Body of pancreas (tissue), 4 donors: Measurements from ENCODE around the gene UTRN. TPM values are rescaled to one million over a fixed set of nuclear protein-coding genes. Genes with fewer than 3 reads are reported as not detected.

ENCODE experiments used
- ATAC-seq: fragments of 150-250 bp; one replicate; pipeline ENCODE4 v1.9.1; 2016
- DNase-seq, 4 donors: peaks; one replicate each; pipeline ENCODE4 v3.0.0-alpha.2; 2019
- H3K27ac ChIP-seq, 4 donors: fragments of 200-600 bp; sonication (generic); 1 replicate in 3 of 4; 2 replicates in 1 of 4; pipeline versions ENCODE4 v1.5.1 to v1.6.1; 2016 to 2019; ENCODE audit warnings: mild to moderate bottlenecking in 1 of 4, mixed read lengths in 1 of 4, moderate library complexity in 1 of 4
- H3K27me3 ChIP-seq, 2 donors: fragments of 200-600 bp; sonication (generic); one replicate each; pipeline ENCODE4 v1.6.0; 2016; ENCODE audit warnings: mild to moderate bottlenecking in 1 of 2
- H3K36me3 ChIP-seq, 2 donors: fragments of 200-600 bp; sonication (generic); replicated peaks in 1 of 2; 2 replicates each; pipeline ENCODE4 v1.5.1; 2016; ENCODE audit warnings: low read depth in 2 of 2; ENCODE audit not compliant: insufficient read depth in 1 of 2
- H3K4me1 ChIP-seq: fragments of 200-600 bp; sonication (generic); one replicate; pipeline ENCODE4 v1.6.0; 2016
- H3K4me3 ChIP-seq, 2 donors: fragments of 200-600 bp; sonication (generic); 1 replicate in 1 of 2; 2 replicates in 1 of 2; pipeline ENCODE4 v1.5.1; 2016 to 2019
- H3K9me3 ChIP-seq, 3 donors: fragments of 200-600 bp; sonication (generic); 1 replicate in 2 of 3; 2 replicates in 1 of 3; pipeline ENCODE4 v1.5.1; 2016
- CTCF ChIP-seq, 7 experiments: fragments of 450-650 bp in 4 of 7; fragments of 200-600 bp in 3 of 7; sonication (generic) in 3 of 7; IDR thresholded peaks; one replicate each; pipeline ENCODE4 v1.5.1; 2016 to 2019; ENCODE audit warnings: antibody characterized with exemption in 7 of 7
- POLR2A ChIP-seq, 3 donors: fragments of 450-650 bp; IDR thresholded peaks; one replicate each; pipeline ENCODE4 v1.6.1; 2016; ENCODE audit warnings: antibody characterized with exemption in 3 of 3, mild to moderate bottlenecking in 2 of 3
- WGBS, 2 donors: methylation state at CpG; one replicate each; pipeline ENCODE4 v1.1.5; 2017; 5-methylcytosine and 5-hydroxymethylcytosine counted together
- intact Hi-C: fragments of 100-400 bp; cut with DNase I; formaldehyde crosslinking; loops from one replicate; pipeline ENCODE4 v1.15.1; 2023
- total RNA-seq, 2 donors: library from RNA; depleted of rRNA; stranded (reverse); fragments of >200 nt; gene quantifications; one replicate each; pipeline ENCODE4 v1.1.0, GENCODE V29; 2016

Gene UTRN
- total RNA-seq, 2 donors from 2014 or later: 112 to 133 TPM

GRCh38 chr6:144250276-144250675, 34.9 kb upstream of the UTRN start:
- H3K36me3 ChIP-seq: no peaks in the 10 kb centered on the region
- H3K4me1 ChIP-seq: no peaks in the 10 kb centered on the region
- H3K4me3 ChIP-seq: no peak overlapping the region
- no peak for TF ChIP-seq POLR2A (IDR thresholded peaks at IDR 0.05)
- no peak for TF ChIP-seq CTCF (IDR thresholded peaks at IDR 0.05)
- 83 to 96% methylated on average over 3 of the region's 3 CpGs for WGBS, 2 donors
- H3K27ac ChIP-seq: no peak overlapping the region
- H3K27me3 ChIP-seq: no peaks in the 10 kb centered on the region
- ATAC-seq: no peak
- no peak for DNase-seq
- H3K9me3 ChIP-seq: no peaks in the 10 kb centered on the region
- intact Hi-C loops: no loop called here

GRCh38 chr6:144252259-144252658, 32.9 kb upstream of the UTRN start:
- no peak overlapping the region for H3K27ac ChIP-seq
- no peaks in the 10 kb centered on the region for H3K9me3 ChIP-seq
- no peak overlapping the region for H3K4me3 ChIP-seq
- no peak for ATAC-seq
- no peaks in the 10 kb centered on the region for H3K36me3 ChIP-seq
- no peaks in the 10 kb centered on the region for H3K4me1 ChIP-seq
- DNase-seq: no peak
- intact Hi-C loops: no loop called here
- no peaks in the 10 kb centered on the region for H3K27me3 ChIP-seq
- no peak for TF ChIP-seq CTCF (IDR thresholded peaks at IDR 0.05)
- TF ChIP-seq POLR2A (IDR thresholded peaks at IDR 0.05): no peak

- no peak for DNase-seq
- H3K9me3 ChIP-seq: no peaks in the 10 kb centered on the region
- TF ChIP-seq CTCF (IDR thresholded peaks at IDR 0.05) (no peak), POLR2A (IDR thresholded peaks at IDR 0.05) (no peak)
- H3K27ac ChIP-seq: no peak overlapping the region
- ATAC-seq: no peak
- H3K36me3 ChIP-seq: no peaks in the 10 kb centered on the region
- H3K27me3 ChIP-seq: no peaks in the 10 kb centered on the region
- no peak overlapping the region for H3K4me3 ChIP-seq
- 45 to 49% methylated on average over 2 of the region's 2 CpGs for WGBS, 2 donors
- H3K4me1 ChIP-seq: peaks cover 13% of the 10 kb centered on the region
- intact Hi-C loops: no loop called here
Observed at GRCh38 chr6:144259986-144260385, 25.1 kb upstream of the UTRN start.

GRCh38 chr6:144262470-144263369, 22.4 kb upstream of the UTRN start:
- TF ChIP-seq CTCF (IDR thresholded peaks at IDR 0.05) (no peak), POLR2A (IDR thresholded peaks at IDR 0.05) (no peak)
- 83 to 85% methylated on average over 10 of the region's 10 CpGs for WGBS, 2 donors
- intact Hi-C loops: no loop called here
- Histone ChIP-seq H3K9me3 (no peaks in the 10 kb centered on the region), H3K4me1 (peaks cover 29% of the 10 kb centered on the region), H3K27ac (peak overlapping the region in 2 of 4 donors; percentile 86 to 89), H3K4me3 (no peak overlapping the region), H3K36me3 (no peaks in the 10 kb centered on the region), H3K27me3 (no peaks in the 10 kb centered on the region)
- DNase-seq (peak in 1 of 4 donors; percentile 17), ATAC-seq (no peak)

GRCh38 chr6:144263786-144264185, 21.3 kb upstream of the UTRN start:
- intact Hi-C loops: no loop called here

More at GRCh38 chr6:144263786-144264185, 21.3 kb upstream of the UTRN start:
- no peak for TF ChIP-seq CTCF (IDR thresholded peaks at IDR 0.05)
- TF ChIP-seq POLR2A (IDR thresholded peaks at IDR 0.05): no peak
- no peaks in the 10 kb centered on the region for H3K9me3 ChIP-seq
- peak overlapping the region; percentile 48 to 91 (median 88) for H3K27ac ChIP-seq
- DNase-seq (no peak), ATAC-seq (no peak)
- H3K36me3 ChIP-seq: no peaks in the 10 kb centered on the region
- no peak overlapping the region for H3K4me3 ChIP-seq
- WGBS, 2 donors: 94 to 95% methylated on average over 3 of the region's 3 CpGs
- H3K27me3 ChIP-seq: no peaks in the 10 kb centered on the region
- H3K4me1 ChIP-seq: peaks cover 29% of the 10 kb centered on the region
